Measurements from ENCODE around the gene RPL39.

DNA sequence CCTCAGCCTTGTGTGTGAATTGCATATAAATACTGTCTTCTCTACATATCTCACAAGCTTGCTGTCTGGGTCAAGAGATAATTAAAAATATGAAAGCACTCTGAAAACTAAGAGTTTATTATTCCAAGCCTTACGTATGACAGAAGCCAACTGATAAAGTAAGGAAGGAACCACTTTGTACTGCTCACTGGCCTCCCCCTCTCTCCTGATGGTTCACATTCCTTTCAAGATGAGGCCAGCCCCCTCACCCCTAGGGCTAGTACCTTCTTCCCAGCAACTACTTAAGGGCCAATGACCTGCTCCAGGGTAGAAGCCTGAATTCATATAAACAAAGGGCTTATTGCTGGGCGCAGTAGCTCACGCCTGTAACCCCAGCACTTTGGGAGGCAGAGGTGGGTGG, 38.4 kb downstream of the RPL39 start:
- TF ChIP-seq POLR2A (IDR thresholded peaks at IDR 0.05), result no peak
- TF ChIP-seq, protein P1, sequence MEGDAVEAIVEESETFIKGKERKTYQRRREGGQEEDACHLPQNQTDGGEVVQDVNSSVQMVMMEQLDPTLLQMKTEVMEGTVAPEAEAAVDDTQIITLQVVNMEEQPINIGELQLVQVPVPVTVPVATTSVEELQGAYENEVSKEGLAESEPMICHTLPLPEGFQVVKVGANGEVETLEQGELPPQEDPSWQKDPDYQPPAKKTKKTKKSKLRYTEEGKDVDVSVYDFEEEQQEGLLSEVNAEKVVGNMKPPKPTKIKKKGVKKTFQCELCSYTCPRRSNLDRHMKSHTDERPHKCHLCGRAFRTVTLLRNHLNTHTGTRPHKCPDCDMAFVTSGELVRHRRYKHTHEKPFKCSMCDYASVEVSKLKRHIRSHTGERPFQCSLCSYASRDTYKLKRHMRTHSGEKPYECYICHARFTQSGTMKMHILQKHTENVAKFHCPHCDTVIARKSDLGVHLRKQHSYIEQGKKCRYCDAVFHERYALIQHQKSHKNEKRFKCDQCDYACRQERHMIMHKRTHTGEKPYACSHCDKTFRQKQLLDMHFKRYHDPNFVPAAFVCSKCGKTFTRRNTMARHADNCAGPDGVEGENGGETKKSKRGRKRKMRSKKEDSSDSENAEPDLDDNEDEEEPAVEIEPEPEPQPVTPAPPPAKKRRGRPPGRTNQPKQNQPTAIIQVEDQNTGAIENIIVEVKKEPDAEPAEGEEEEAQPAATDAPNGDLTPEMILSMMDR (IDR thresholded peaks at IDR 0.05), result no peak

All from body of pancreas (tissue), 4 donors.